Measurements from ENCODE around the gene SKP2.

SKP2 gene

GRCh38 chr5:36232533-36232932 lies 80.6 kb downstream of the SKP2 start:
- DNase-seq (ENCODE audit: extremely low read depth, low read depth): no peak
- TF ChIP-seq CTCF (IDR thresholded peaks at IDR 0.05; ENCODE audit: low read depth, low read length): no peak
